Activated CD8-positive, alpha-beta memory T cell treated with anti-CD3 and anti-CD28 coated beads, Interleukin-2, amount 10 ng/mL, durations not matched to agents 7 days and 5 days (primary cell): ENCODE measurements around the gene FLNB. TPM values are rescaled to one million over a fixed set of nuclear protein-coding genes. Genes with fewer than 3 reads are reported as not detected.

Source experiments
- ATAC-seq: fragments of 150-1000 bp; cut with Tn5 transposase; one replicate; pipeline ENCODE4 v1.10.0; 2021; ENCODE audit warnings: moderate library complexity
- CTCF ChIA-PET: fragments of 350-600 bp; sonication (Branson Sonifier 250); formaldehyde crosslinking; loops from one replicate; lab custom pipeline; 2021; ENCODE audit warnings: antibody characterized with exemption; lab: Charles Lee
- DNase-seq: peaks from one replicate; pipeline ENCODE4 v3.0.0-alpha.2; 2020
- H3K27ac Mint-ChIP-seq: one replicate; pipeline ENCODE4 v1.8.0; 2021; ENCODE audit warnings: mild to moderate bottlenecking, mixed read lengths
- H3K27me3 Mint-ChIP-seq: one replicate; pipeline ENCODE4 v1.8.0; 2021; ENCODE audit warnings: mixed read lengths
- H3K36me3 Mint-ChIP-seq: one replicate; pipeline ENCODE4 v1.8.0; 2021; ENCODE audit warnings: mild to moderate bottlenecking, mixed read lengths
- H3K4me1 Mint-ChIP-seq: one replicate; pipeline ENCODE4 v1.8.0; 2021; ENCODE audit warnings: mixed read lengths
- H3K4me3 Mint-ChIP-seq: one replicate; pipeline ENCODE4 v1.8.0; 2021; ENCODE audit warnings: mild to moderate bottlenecking, moderate library complexity, mixed read lengths
- H3K9me3 Mint-ChIP-seq: one replicate; pipeline ENCODE4 v1.8.0; 2022; ENCODE audit warnings: low read depth, mixed read lengths
- total RNA-seq, 2 experiments: library from RNA; stranded (reverse); gene quantifications; one replicate each; pipeline ENCODE4 v1.2.3, GENCODE V29; 2021

FLNB gene
- total RNA-seq, 2 experiments from 2014 or later, result 9.8 to 13.2 TPM

GRCh38 chr3:58009026-58009748 lies 965 bp downstream of the FLNB start:
- Mint-ChIP-seq H3K27ac (no peak overlapping the region), H3K4me1 (peaks cover 26% of the 10 kb centered on the region), H3K9me3 (no peaks in the 10 kb centered on the region), H3K36me3 (no peaks in the 10 kb centered on the region), H3K27me3 (no peaks in the 10 kb centered on the region), H3K4me3 (peak overlapping the region; percentile 94)
- CTCF ChIA-PET, result interaction anchor here (0.9 to 3.1 kb wide), 13 partner anchors 11 to 484 kb away, joined by 3 to 23 read pairs (median 4); partner anchors contain the start of genes HTD2 and RPP14
- DNase-seq (peak; percentile 47), ATAC-seq (peak; percentile 6)

DNA sequence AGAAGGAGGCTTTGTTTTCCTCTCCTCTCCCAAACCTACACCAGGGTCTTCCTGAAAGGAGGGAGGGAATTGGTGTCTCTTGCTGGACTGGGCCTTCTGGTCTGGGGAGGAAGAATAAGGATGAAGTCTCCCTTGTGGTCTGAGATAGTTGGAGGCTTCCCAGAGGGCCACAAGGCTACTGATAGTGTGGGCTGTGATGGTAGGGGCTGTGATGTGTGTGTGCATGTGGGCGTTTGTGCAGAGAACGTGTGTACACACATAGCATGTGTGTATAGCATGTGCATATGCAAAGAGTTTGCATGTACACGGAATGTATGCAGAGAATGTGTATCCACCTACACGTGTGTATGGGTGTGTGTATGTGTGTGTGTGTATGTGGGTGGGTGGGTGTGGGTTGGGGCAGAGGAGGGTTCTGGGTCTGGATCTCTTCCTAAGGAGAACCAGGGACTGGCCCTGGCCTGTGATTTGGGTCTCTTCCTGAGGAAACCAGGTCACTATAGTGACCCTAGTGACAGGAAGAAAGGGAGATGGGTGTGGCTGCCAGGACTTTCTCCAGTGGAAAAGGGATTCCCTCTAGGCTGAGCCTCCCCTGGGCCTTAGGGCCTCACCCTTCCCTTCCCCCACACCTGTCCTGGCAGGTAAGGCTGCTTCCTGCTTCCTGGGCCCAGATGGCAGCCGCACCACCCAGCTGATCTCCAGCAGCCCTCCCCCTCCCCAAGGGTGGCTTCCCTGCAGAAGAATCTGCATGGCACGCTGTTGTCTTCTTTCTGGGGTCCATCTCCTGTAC lies 1.7 kb downstream of the FLNB start:
- no peaks in the 10 kb centered on the region for H3K27me3 Mint-ChIP-seq
- H3K36me3 Mint-ChIP-seq, result no peaks in the 10 kb centered on the region

DNA sequence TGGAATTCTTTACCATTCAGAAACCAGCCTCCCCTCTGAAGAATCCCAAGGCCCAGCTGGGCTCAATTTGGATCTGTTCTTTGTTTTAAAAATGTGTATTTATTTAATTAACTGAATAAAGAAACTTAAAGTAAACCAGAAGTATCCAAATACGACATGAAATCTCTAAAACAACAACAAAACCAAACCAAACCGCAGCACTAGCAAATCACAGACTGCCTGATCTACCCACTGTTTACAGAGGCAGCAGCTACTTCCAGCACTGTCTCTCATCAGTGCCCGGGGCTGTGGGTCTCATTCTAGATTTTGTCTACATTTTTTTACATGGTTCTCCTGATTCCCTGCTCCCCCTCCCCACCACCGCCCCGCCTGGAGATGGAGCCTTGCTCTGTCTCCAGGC lies 2.3 kb downstream of the FLNB start:
- peaks cover 26% of the 10 kb centered on the region for H3K4me1 Mint-ChIP-seq
- no peaks in the 10 kb centered on the region for H3K9me3 Mint-ChIP-seq
- no peaks in the 10 kb centered on the region for H3K27me3 Mint-ChIP-seq
- no peak overlapping the region for H3K4me3 Mint-ChIP-seq
- no peak for ATAC-seq
- no peak for DNase-seq
- CTCF ChIA-PET, result no interaction called here
- no peak overlapping the region for H3K27ac Mint-ChIP-seq
- H3K36me3 Mint-ChIP-seq, result no peaks in the 10 kb centered on the region

More for the DNA sequence above, 1.7 kb downstream of the FLNB start:
- Mint-ChIP-seq H3K4me3 (peak overlapping the region; percentile 94), H3K27ac (no peak overlapping the region), H3K9me3 (no peaks in the 10 kb centered on the region), H3K4me1 (peaks cover 26% of the 10 kb centered on the region)
- DNase-seq (no peak), ATAC-seq (no peak)
- CTCF ChIA-PET, result interaction anchor here (0.9 to 3.1 kb wide), 5 partner anchors 10 to 207 kb away, joined by 3 to 23 read pairs (median 11); no protein-coding TSS in a partner anchor

DNA sequence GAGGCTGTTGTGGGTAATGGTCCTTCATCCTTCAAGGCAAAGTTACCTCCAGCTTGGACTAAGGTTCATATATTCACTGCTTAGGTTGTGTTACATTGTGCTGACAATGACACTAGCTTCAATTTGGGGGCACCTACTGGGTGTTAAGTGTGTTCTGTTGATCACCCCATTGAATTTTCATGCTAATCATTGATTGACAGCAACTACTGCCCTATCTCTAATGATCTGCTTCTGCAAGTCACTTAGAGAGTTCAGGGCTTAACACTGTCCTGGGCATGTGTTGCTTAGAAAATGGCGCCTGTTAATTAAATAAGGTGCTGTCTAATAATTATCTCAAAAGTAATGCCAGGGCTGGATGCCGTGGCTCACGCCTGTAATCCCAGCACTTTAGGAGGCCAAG lies 3.4 kb downstream of the FLNB start:
- Mint-ChIP-seq H3K4me1 (peaks cover 26% of the 10 kb centered on the region), H3K27me3 (no peaks in the 10 kb centered on the region), H3K9me3 (no peaks in the 10 kb centered on the region), H3K27ac (no peak overlapping the region), H3K4me3 (no peak overlapping the region), H3K36me3 (no peaks in the 10 kb centered on the region)
- CTCF ChIA-PET, result interaction anchor here (0.7 to 2.7 kb wide), 3 partner anchors 154 to 172 kb away, joined by 3 to 7 read pairs (median 3); no protein-coding TSS in a partner anchor
- ATAC-seq (no peak), DNase-seq (no peak)

DNA sequence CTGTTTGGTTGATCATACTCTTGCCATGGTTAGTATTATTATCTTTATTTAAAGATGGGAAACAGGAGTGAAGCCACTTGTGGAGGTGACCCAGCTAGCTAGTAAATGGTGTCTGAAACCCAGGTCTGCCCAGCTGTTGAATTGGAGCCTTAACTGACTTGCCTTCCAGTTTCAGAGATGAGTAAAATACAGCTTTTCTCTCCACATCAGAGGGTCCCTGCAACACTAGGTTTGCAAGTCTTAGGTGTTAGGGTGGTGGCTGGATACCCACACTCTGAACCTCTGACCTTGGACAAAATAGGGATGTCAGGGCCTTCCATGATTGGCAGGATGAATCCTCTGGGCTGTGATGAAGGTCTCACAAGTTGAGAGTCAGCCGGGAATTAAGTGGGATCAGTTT lies 4.1 kb downstream of the FLNB start:
- Mint-ChIP-seq H3K27me3 (no peaks in the 10 kb centered on the region), H3K27ac (no peak overlapping the region), H3K4me3 (no peak overlapping the region), H3K9me3 (no peaks in the 10 kb centered on the region), H3K4me1 (peaks cover 26% of the 10 kb centered on the region), H3K36me3 (no peaks in the 10 kb centered on the region)
- CTCF ChIA-PET, result interaction anchor here (2.4 to 2.7 kb wide), 2 partner anchors 20 to 155 kb away, joined by 5 to 7 read pairs; no protein-coding TSS in a partner anchor
- no peak for ATAC-seq
- no peak for DNase-seq

DNA sequence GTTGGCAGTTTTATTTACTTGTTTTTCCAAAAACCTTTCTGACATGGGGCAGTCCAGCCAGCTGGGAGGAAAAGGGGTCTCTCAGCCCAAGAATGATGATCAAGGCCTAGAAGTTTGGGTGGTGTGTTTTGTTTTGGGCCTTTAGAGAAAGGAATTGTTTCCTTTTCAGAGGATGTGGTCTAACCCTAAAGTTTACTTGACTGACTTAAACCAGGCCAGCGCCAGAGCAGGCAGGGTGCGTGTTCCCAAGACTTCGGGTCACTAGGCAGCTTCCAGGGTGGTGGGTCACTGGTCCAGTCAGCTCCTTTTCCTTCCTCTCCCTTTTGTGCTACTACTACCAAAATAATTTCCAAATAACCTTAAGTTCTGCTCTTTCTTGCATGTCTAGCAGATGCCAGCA lies 4.9 kb downstream of the FLNB start:
- CTCF ChIA-PET, result interaction anchor here (2.4 to 2.7 kb wide), 2 partner anchors 19 to 154 kb away, joined by 5 to 7 read pairs; no protein-coding TSS in a partner anchor
- DNase-seq (no peak), ATAC-seq (no peak)
- Mint-ChIP-seq H3K36me3 (no peaks in the 10 kb centered on the region), H3K4me3 (no peak overlapping the region), H3K9me3 (no peaks in the 10 kb centered on the region), H3K4me1 (peaks cover 28% of the 10 kb centered on the region), H3K27me3 (no peaks in the 10 kb centered on the region), H3K27ac (no peak overlapping the region)

DNA sequence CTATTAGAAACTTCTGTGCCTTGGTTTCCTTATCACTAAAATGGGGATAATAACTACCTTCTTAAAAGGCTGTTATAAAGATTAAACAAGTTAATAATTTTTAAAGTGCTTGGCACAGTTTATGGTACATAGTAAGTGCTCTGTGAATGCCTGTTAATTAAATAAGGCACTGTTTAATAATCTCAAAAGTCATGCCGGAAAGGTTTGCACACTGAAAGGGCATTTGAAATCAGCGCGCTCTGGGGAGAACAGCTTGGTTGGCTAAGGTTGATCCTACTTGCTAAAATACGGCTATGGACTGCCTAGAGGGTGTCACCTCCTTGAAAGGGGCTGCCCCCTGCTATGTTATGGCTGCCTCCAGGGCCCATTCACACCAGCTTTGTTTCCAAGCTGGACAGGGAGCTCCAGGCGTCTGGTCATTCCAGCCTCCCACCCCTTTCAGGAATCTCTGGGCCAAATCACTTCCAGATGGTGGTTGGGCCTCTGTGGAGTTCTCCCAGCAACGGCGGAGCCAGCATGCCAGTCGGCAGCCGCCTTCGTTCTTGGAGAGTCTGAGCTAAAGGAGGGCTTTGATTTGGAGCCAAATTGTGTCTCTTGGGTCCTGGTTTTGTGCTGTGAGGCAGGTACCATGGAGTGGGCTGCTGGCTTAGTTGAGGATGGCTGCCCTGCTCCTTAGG lies 5.9 kb downstream of the FLNB start:
- Mint-ChIP-seq H3K9me3 (no peaks in the 10 kb centered on the region), H3K27me3 (no peaks in the 10 kb centered on the region), H3K4me3 (no peak overlapping the region), H3K36me3 (no peaks in the 10 kb centered on the region), H3K27ac (no peak overlapping the region), H3K4me1 (peaks cover 25% of the 10 kb centered on the region)
- ATAC-seq (no peak), DNase-seq (no peak)
- CTCF ChIA-PET, result interaction anchor here (0.9 to 2.4 kb wide), 2 partner anchors 18 to 162 kb away, joined by 4 to 5 read pairs; no protein-coding TSS in a partner anchor

DNA sequence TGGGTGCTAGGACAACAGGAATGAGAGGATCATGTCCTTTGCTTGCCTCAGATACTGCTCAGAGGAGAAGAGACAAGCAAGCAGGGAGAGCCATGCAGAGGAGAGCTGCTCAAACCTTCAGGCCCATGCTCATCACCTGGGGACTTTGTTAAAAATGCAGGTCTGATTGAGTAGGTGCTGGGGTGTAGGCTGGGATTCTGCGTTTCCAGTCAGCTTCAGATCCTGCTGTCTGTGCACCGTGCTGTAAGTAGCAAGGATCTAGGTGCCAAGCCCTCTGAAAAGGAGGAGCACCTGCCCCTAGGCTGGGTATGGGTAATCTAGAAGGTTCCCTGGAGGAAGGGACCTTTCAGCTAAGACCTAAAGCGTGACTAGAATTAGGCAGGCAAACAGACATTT lies 7.3 kb downstream of the FLNB start:
- no peak overlapping the region for H3K4me3 Mint-ChIP-seq
- no peak overlapping the region for H3K27ac Mint-ChIP-seq
- H3K36me3 Mint-ChIP-seq, result no peaks in the 10 kb centered on the region
- H3K27me3 Mint-ChIP-seq, result no peaks in the 10 kb centered on the region
- CTCF ChIA-PET, result interaction anchor here (1.0 kb wide), 1 partner anchor 152 kb away, joined by 3 read pairs; no protein-coding TSS in a partner anchor
- DNase-seq (no peak), ATAC-seq (no peak)
- no peaks in the 10 kb centered on the region for H3K9me3 Mint-ChIP-seq
- H3K4me1 Mint-ChIP-seq, result peaks cover 29% of the 10 kb centered on the region

GRCh38 chr3:58016710-58017109 lies 8.5 kb downstream of the FLNB start:
- Mint-ChIP-seq H3K4me1 (peaks cover 29% of the 10 kb centered on the region), H3K4me3 (no peak overlapping the region), H3K27me3 (no peaks in the 10 kb centered on the region), H3K36me3 (no peaks in the 10 kb centered on the region), H3K27ac (no peak overlapping the region), H3K9me3 (no peaks in the 10 kb centered on the region)
- CTCF ChIA-PET, result no interaction called here
- ATAC-seq (no peak), DNase-seq (no peak)

- no peaks in the 10 kb centered on the region for H3K9me3 Mint-ChIP-seq
- H3K27me3 Mint-ChIP-seq, result no peaks in the 10 kb centered on the region
- H3K4me1 Mint-ChIP-seq, result peaks cover 27% of the 10 kb centered on the region
- no peaks in the 10 kb centered on the region for H3K36me3 Mint-ChIP-seq
- CTCF ChIA-PET, result interaction anchor here (1.0 to 1.9 kb wide), 2 partner anchors 11 to 15 kb away, joined by 3 to 11 read pairs; partner anchors contain the start of gene FLNB
- ATAC-seq (no peak), DNase-seq (no peak)
- H3K27ac Mint-ChIP-seq, result no peak overlapping the region
- no peak overlapping the region for H3K4me3 Mint-ChIP-seq
Measured at GRCh38 chr3:58018892-58019742, 10.9 kb downstream of the FLNB start.

GRCh38 chr3:58020783-58021071 lies 12.5 kb downstream of the FLNB start:
- H3K27me3 Mint-ChIP-seq, result peaks cover 3% of the 10 kb centered on the region
- no peaks in the 10 kb centered on the region for H3K9me3 Mint-ChIP-seq
- DNase-seq (no peak), ATAC-seq (no peak)
- CTCF ChIA-PET, result interaction anchor here (1.9 kb wide), 1 partner anchor 12 kb away, joined by 11 read pairs; the partner anchor contains the start of gene FLNB
- no peak overlapping the region for H3K27ac Mint-ChIP-seq
- H3K36me3 Mint-ChIP-seq, result no peaks in the 10 kb centered on the region
- H3K4me3 Mint-ChIP-seq, result no peak overlapping the region
- peaks cover 27% of the 10 kb centered on the region for H3K4me1 Mint-ChIP-seq
